ENCODE results near the gene EML6. TPM values are rescaled to one million over a fixed set of nuclear protein-coding genes. Genes with fewer than 3 reads are reported as not detected.

The EML6 gene
- polyA plus RNA-seq, 6 donors from 2014 or later, result 0.04 to 0.56 (median 0.18) TPM; not detected in 1

DNA sequence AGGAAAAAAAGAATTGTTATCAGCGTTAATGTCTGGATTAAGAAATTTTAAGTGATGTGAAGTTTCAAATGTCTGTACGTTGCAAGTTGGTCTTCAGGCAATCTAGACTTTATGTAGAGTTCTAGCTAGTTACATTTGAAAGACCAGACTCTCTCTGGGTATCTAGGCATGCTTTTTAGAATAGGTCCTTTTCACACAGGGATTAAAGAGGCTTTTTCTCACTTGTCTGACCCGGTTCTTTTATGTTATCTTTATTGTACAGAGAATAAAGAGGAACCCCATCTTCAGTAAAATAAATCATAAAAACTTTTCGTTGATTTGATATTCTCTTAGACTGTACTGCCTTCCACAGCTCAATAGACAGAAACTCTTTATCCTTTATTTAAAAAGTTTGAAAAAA lies 8.5 kb upstream of the EML6 start:
- H3K4me3 Mint-ChIP-seq, result no peak overlapping the region
- peaks cover 21 to 32% (median 26%) of the 10 kb centered on the region in 3 donors for H3K27me3 Mint-ChIP-seq

DNA sequence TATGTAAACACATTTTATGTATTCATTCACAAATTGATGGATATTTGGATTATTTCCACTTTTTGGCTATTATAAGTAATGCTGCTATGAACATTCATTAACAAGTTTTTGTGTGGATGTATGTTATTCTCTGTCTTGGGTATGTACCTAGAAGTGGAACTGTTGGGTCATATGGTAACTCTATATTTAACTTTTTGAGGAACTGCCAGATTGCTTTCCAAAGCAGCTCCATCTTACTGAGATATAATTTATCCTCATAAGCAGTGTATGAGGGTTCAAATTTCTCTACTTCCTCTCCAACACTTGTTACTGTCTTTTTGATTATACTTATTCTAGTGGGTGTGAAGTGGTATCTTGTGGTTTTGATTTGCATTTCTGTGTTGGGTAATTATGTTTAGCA lies 7.1 kb upstream of the EML6 start:
- peaks cover 0 to 4% (median 0%) of the 10 kb centered on the region in 7 donors for H3K9me3 Mint-ChIP-seq
- no peak overlapping the region for H3K27ac Mint-ChIP-seq
- H3K4me3 Mint-ChIP-seq, result no peak overlapping the region
- no peaks in the 10 kb centered on the region for H3K4me1 Mint-ChIP-seq
- ATAC-seq (ENCODE audit: low read depth in 2 of 2), result no peak
- H3K36me3 Mint-ChIP-seq, result no peaks in the 10 kb centered on the region
- DNase-seq, result no peak
- peaks cover 19 to 27% (median 21%) of the 10 kb centered on the region in 3 donors for H3K27me3 Mint-ChIP-seq

More for the DNA sequence above, 8.5 kb upstream of the EML6 start:
- H3K27ac Mint-ChIP-seq, result no peak overlapping the region
- H3K36me3 Mint-ChIP-seq, result no peaks in the 10 kb centered on the region
- DNase-seq (no peak), ATAC-seq (ENCODE audit: low read depth in 2 of 2) (no peak)
- H3K9me3 Mint-ChIP-seq, result peaks cover 0 to 4% (median 0%) of the 10 kb centered on the region in 7 donors
- peaks cover 0 to 5% (median 0%) of the 10 kb centered on the region in 3 donors for H3K4me1 Mint-ChIP-seq

DNA sequence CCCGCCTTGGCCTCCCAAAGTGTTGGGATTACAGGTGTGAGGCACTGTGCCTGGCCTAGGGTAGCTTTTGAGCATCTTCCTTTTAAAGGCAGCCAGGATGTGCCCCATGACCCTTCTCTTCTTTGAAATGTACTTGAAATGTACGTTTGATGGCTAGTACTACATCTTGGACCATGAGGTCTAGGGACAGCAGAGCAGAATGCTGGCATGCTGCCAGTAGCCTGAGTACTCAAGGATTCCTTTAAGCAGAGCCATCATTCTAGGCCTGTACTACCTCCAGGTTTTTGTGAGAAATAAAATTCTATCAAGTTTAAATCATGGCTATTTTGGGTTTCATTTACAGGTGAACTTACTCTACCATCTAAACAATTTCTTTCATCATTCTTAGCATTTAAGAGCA lies 2.9 kb upstream of the EML6 start:
- no peak for ATAC-seq (ENCODE audit: low read depth in 2 of 2)
- peaks cover 12% of the 10 kb centered on the region in 3 donors for H3K4me1 Mint-ChIP-seq
- H3K27ac Mint-ChIP-seq, result no peak overlapping the region
- no peak overlapping the region for H3K4me3 Mint-ChIP-seq
- H3K36me3 Mint-ChIP-seq, result no peaks in the 10 kb centered on the region
- peaks cover 0 to 4% (median 0%) of the 10 kb centered on the region in 7 donors for H3K9me3 Mint-ChIP-seq
- peaks cover 19 to 32% (median 28%) of the 10 kb centered on the region in 3 donors for H3K27me3 Mint-ChIP-seq
- no peak for DNase-seq

DNA sequence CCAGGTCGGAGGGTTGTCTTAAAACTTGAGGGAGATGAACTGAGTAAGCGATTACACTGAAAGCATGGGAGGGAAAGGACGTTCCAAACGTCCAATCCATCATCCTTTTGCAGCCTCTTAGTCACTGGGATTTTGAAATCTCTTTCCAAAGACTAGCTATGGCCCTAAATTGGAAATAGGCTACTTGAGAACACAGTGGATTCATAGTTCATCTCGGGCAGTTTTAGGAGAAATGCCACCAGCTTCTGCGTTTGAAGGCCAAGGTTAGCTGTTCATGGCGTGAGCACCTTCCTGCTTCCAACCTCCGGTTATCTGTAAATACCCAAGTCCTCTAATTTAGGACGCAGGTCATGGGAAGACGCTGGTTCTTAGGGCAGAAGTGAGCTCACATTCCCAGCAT lies 821 bp upstream of the EML6 start:
- ATAC-seq (ENCODE audit: low read depth in 2 of 2) (no peak), DNase-seq (no peak)
- H3K9me3 Mint-ChIP-seq, result peaks cover 0 to 4% (median 0%) of the 10 kb centered on the region in 7 donors
- peaks cover 12% of the 10 kb centered on the region in 3 donors for H3K4me1 Mint-ChIP-seq
- peaks cover 37 to 42% (median 38%) of the 10 kb centered on the region in 3 donors for H3K27me3 Mint-ChIP-seq
- H3K4me3 Mint-ChIP-seq, result peak overlapping the region; percentile 94 to 99 (median 96)
- peak overlapping the region in 3 of 6 donors; percentile 50 to 85 (median 60) for H3K27ac Mint-ChIP-seq
- no peaks in the 10 kb centered on the region for H3K36me3 Mint-ChIP-seq

DNA sequence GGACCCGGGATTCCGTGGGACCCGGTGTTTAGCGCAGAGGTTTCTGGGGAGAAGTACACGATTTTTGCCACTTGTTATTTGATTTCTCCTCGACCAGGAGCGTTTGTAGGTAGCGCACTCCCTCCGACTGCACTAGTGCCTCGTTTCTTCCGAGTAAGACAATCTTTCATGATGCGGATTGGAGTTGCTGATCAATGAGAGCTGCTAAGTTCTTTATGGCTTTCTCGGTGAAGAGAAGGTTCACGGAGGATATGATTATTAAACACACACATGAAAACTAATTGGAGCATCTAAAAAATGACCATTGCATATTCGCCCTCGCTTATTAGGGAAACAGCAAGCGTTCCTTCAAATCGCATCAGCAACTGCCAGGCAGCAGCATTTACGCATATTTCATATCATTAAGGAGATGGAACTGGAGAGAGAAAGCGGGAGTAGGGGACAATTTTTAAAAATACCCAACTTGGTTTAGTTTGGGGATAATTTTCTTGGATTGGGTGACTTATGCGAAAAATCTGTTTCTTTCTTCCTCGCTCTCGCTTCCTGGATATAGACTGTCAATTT lies 616 bp downstream of the EML6 start:
- peak overlapping the region in 5 of 6 donors; percentile 18 to 88 (median 44) for H3K27ac Mint-ChIP-seq
- peaks cover 0 to 2% (median 0%) of the 10 kb centered on the region in 7 donors for H3K9me3 Mint-ChIP-seq
- DNase-seq (no peak), ATAC-seq (ENCODE audit: low read depth in 2 of 2) (peak; percentile 1 to 2)
- no peaks in the 10 kb centered on the region for H3K36me3 Mint-ChIP-seq
- peaks cover 35 to 39% (median 35%) of the 10 kb centered on the region in 3 donors for H3K27me3 Mint-ChIP-seq
- H3K4me3 Mint-ChIP-seq, result peak overlapping the region; percentile 94 to 99 (median 96)
- H3K4me1 Mint-ChIP-seq, result peaks cover 12% of the 10 kb centered on the region in 3 donors

DNA sequence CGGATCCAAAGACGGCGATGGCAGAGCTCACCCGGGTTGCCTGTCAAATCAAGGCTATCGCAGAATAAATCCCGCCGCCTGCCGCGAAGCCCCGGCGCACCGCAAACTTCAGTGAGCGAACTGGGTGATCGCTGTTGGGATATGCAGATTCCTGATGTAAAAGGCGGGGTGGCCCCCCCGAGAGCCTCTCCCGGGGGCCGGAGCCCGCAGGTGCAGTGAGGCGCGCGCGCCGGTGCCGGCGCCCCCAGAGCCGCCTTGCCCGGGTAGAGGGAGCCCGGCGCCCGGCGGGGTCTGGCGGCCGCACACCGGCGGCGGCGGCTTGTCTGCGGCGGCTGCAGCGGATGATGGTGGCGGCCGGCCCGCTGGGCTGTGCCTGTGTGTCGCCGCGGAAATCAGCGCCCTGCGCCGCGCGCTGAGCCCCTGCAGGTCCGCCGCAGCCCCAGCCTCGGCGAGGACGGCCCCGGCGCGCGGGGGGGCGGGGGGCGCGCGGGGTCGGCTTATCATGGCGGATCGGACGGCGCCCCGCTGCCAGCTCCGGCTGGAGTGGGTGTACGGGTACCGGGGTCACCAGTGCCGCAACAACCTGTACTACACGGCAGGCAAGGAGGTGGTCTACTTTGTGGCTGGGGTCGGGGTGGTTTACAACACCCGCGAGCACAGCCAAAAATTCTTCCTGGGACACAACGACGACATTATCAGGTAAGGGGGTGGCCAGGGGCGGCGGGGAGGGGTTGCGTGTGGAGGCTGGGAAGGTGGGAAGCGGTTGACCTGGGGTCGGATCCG lies 1.3 kb downstream of the EML6 start:
- Mint-ChIP-seq H3K9me3 (no peaks in the 10 kb centered on the region), H3K27me3 (peaks cover 30 to 34% (median 34%) of the 10 kb centered on the region in 3 donors), H3K27ac (peak overlapping the region in 5 of 6 donors; percentile 44 to 80 (median 73)), H3K36me3 (no peaks in the 10 kb centered on the region), H3K4me1 (peaks cover 12% of the 10 kb centered on the region in 3 donors), H3K4me3 (peak overlapping the region; percentile 94 to 99 (median 96))
- DNase-seq (peak; percentile 38), ATAC-seq (ENCODE audit: low read depth in 2 of 2) (no peak)

DNA sequence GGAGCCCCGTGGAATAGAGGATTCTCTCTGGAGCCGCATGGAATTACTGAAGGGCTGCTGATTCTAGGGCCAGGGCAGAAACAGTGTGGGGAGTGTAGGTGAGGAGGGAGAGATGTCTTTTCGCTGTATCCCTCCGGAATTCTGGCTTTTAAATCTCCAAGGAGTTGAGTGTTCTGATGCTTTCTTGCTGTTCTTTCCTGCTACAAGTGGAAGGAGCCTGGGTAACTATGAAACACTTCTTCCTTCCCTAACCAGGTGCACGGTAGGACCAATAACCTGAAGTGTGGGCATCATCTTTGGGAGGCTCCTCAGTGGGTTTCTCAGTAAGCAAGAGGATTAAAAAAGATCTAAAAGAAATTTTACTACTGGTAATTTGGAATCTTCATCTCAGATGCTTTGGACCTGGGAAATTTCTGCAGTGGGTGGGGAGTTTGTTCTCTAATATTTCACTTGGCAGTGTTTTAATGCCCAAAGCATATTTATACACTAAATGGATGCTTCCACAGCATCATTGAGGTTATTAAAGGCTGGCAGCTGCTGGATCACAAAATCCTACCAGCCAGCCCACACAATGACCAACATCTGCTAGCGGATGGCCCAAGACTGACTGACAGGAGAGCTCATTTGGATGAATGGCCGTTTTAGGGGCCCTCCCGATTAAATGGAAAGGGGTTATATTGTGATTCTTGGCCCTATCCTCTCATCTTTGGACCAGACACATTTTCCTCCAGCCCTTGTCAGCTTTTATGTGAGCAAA lies 2.1 kb downstream of the EML6 start:
- Mint-ChIP-seq H3K9me3 (no peaks in the 10 kb centered on the region), H3K4me3 (peak overlapping the region; percentile 84 to 99 (median 90)), H3K27me3 (peaks cover 26 to 34% (median 34%) of the 10 kb centered on the region in 3 donors), H3K27ac (peak overlapping the region in 3 of 6 donors; percentile 67 to 75 (median 69)), H3K4me1 (peaks cover 12% of the 10 kb centered on the region in 3 donors), H3K36me3 (no peaks in the 10 kb centered on the region)
- DNase-seq (no peak), ATAC-seq (ENCODE audit: low read depth in 2 of 2) (no peak)

DNA sequence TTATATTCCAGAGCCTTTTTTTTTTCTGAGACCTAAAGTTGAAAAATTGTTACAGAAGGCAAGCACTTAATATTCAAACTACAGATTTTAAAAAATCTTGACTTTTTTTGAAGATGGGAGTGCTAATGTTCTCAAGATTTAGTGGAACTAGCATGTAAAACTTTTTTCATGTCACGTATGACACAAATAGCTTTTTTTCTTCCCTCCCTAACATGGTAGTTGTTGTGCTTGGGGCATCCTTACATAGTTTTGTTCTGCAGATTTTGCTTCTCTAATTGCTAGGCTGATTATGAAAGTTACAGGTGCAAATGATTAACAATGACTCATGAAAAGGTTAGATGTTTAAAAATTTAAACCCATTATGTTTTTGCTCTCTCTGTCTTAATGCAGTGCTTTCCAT lies 3.0 kb downstream of the EML6 start:
- H3K9me3 Mint-ChIP-seq, result no peaks in the 10 kb centered on the region
- no peaks in the 10 kb centered on the region for H3K36me3 Mint-ChIP-seq
- H3K4me1 Mint-ChIP-seq, result peaks cover 12% of the 10 kb centered on the region in 3 donors
- H3K27ac Mint-ChIP-seq, result peak overlapping the region in 1 of 6 donors; percentile 11
- H3K4me3 Mint-ChIP-seq, result peak overlapping the region in 2 of 8 donors; percentile 91 to 99
- ATAC-seq (ENCODE audit: low read depth in 2 of 2) (no peak), DNase-seq (no peak)
- peaks cover 26 to 38% (median 34%) of the 10 kb centered on the region in 3 donors for H3K27me3 Mint-ChIP-seq

DNA sequence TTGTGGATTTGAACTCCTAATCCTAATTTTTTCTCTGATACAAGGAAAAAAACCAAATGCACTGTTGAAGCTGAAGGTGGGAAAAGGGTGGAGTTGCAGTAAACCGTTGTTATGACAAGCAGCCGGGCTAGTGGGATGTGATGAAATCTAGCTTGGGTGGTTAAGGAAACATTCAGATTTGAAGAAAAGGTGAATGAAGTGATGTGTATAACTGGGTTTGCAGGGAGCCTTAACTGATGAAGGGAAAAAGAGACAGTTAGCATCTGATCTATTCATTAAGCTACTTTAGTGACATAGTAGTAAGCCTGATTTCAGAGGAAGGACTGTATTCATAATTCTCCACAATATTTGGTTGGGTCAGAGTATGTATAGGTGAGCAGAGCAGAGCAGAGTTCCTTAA lies 3.5 kb downstream of the EML6 start:
- peaks cover 12% of the 10 kb centered on the region in 3 donors for H3K4me1 Mint-ChIP-seq
- H3K36me3 Mint-ChIP-seq, result no peaks in the 10 kb centered on the region
- DNase-seq (no peak), ATAC-seq (ENCODE audit: low read depth in 2 of 2) (no peak)
- H3K9me3 Mint-ChIP-seq, result peaks cover 0 to 4% (median 0%) of the 10 kb centered on the region in 7 donors
- peak overlapping the region in 1 of 8 donors; percentile 91 for H3K4me3 Mint-ChIP-seq
- H3K27ac Mint-ChIP-seq, result no peak overlapping the region
- H3K27me3 Mint-ChIP-seq, result peaks cover 26 to 38% (median 34%) of the 10 kb centered on the region in 3 donors

DNA sequence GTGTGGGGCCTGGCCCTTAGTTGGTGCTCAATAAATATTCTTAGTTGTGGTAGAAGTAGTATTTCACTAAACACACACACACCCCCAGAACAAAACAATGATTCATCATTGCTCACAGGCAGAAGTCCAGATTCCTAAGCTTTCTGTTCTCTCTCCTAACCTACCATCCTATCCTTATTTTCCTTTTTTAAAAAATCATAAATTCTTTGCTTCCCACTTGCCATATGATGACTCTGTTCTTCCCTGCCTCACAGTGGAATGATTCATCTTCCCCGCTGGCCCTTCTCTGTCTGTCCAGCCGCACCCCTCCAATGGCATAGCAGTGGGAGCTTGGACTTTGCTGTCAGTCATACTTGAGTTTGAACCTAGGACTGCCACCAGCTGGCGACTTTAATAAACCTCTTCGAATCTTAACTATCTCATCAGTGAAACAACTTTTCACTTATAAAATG lies 5.2 kb downstream of the EML6 start:
- DNase-seq (no peak), ATAC-seq (ENCODE audit: low read depth in 2 of 2) (no peak)
- H3K36me3 Mint-ChIP-seq, result no peaks in the 10 kb centered on the region
- peaks cover 0 to 6% (median 0%) of the 10 kb centered on the region in 7 donors for H3K9me3 Mint-ChIP-seq
- peaks cover 26 to 42% (median 34%) of the 10 kb centered on the region in 3 donors for H3K27me3 Mint-ChIP-seq
- H3K4me1 Mint-ChIP-seq, result peaks cover 9 to 12% (median 12%) of the 10 kb centered on the region in 3 donors
- H3K4me3 Mint-ChIP-seq, result no peak overlapping the region
- no peak overlapping the region for H3K27ac Mint-ChIP-seq

DNA sequence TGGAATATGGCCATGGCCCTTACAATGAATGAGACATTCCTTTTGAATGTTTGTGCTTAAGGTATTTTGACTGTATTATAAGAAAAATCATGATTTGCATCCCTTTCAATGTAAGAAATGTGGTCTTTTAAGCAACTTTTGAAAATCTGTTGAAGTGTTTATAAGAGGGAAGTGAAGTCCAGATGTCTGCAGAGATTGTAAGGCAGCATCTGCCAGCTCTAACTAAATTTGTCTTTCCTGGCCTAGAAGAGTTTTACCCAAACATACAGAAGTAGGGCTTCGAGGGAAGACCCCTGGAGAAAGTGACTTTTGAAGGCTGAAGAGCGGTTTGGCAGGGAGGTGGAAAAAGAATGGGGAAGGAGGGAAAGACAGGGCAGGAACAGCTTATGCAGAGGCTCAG lies 12.2 kb downstream of the EML6 start:
- DNase-seq (no peak), ATAC-seq (ENCODE audit: low read depth in 2 of 2) (no peak)
- H3K4me1 Mint-ChIP-seq, result peaks cover 0 to 1% (median 0%) of the 10 kb centered on the region in 3 donors
- no peaks in the 10 kb centered on the region for H3K36me3 Mint-ChIP-seq
- H3K4me3 Mint-ChIP-seq, result no peak overlapping the region
- H3K9me3 Mint-ChIP-seq, result peaks cover 0 to 6% (median 0%) of the 10 kb centered on the region in 7 donors
- peaks cover 0 to 16% (median 7%) of the 10 kb centered on the region in 3 donors for H3K27me3 Mint-ChIP-seq
- no peak overlapping the region for H3K27ac Mint-ChIP-seq

DNA sequence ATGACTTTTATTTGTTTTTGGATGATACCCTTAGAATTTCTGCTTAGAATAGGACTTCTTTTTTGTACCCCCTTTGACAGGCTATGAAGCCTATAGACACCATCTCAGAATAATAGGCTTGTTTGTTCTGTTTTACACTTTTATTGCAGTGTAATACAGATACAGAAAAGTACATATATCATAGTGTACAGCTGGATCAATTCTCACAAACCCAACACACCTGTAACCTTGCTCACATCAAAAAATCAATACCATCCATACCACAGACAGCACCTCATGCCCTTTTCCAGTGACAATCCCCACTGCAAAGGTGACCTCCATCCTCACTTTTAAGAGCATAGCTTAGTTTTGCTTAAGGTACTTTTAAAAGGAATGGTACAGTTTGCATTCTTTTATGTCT lies 14.8 kb downstream of the EML6 start:
- DNase-seq (no peak), ATAC-seq (ENCODE audit: low read depth in 2 of 2) (no peak)
- Mint-ChIP-seq H3K27me3 (peaks cover 0 to 14% (median 7%) of the 10 kb centered on the region in 3 donors), H3K4me1 (peaks cover 0 to 1% (median 0%) of the 10 kb centered on the region in 3 donors), H3K4me3 (no peak overlapping the region), H3K36me3 (no peaks in the 10 kb centered on the region), H3K27ac (no peak overlapping the region), H3K9me3 (no peaks in the 10 kb centered on the region)

DNA sequence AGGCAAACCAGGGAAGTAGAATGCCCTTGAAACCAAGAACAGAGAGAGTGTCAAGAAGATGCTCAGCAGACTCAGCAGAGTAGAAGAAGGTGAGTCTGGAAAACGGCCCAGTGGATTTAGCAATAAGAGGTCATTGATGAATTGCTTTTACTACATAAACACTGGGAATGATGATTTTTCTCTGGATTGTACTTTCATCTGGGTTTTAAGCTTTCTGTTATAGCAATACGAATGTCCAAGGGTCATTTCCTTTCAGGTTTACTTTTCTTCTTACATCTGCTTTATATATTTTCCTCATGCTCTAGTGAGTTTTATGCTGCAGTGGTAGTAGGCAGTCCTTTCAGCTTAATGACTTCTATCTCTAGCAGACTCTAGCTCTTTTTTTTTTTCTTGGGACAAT lies 16.9 kb downstream of the EML6 start:
- H3K36me3 Mint-ChIP-seq, result no peaks in the 10 kb centered on the region
- H3K4me3 Mint-ChIP-seq, result no peak overlapping the region
- no peaks in the 10 kb centered on the region for H3K9me3 Mint-ChIP-seq
- peaks cover 3 to 7% (median 6%) of the 10 kb centered on the region in 3 donors for H3K27me3 Mint-ChIP-seq
- H3K27ac Mint-ChIP-seq, result no peak overlapping the region
- DNase-seq (no peak), ATAC-seq (ENCODE audit: low read depth in 2 of 2) (no peak)
- H3K4me1 Mint-ChIP-seq, result no peaks in the 10 kb centered on the region
